ENCODE results near the gene RNASEL. TPM values are rescaled to one million over a fixed set of nuclear protein-coding genes. Genes with fewer than 3 reads are reported as not detected.

RNASEL gene
- total and polyA plus RNA-seq, 2 of the 4 experiments (the other 2 are of a cell fraction), result 2.5 to 6.5 TPM

GRCh38 chr1:182589520-182589919, 464 bp upstream of the RNASEL start:
- no peaks in the 10 kb centered on the region for H4K20me1 ChIP-seq (ENCODE audit: insufficient read depth, low read length)
- POLR2A ChIA-PET (ENCODE audit: unreplicated experiment), result no interaction called here

More at GRCh38 chr1:182589520-182589919, 464 bp upstream of the RNASEL start:
- Histone ChIP-seq H2BK20ac (ENCODE audit: low read depth, low read length) (no peak overlapping the region), H2AK9ac (replicated peaks; ENCODE audit: low read depth, low read length, poor library complexity) (no peak overlapping the region), H2BK15ac (ENCODE audit: low read depth, low read length) (no peak overlapping the region), H3K56ac (ENCODE audit: extremely low read depth, insufficient read depth, low read length) (no peak overlapping the region), H2BK5ac (ENCODE audit: low read depth, low read length, poor library complexity, severe bottlenecking) (no peak overlapping the region), H3K23ac (ENCODE audit: low read depth, low read length) (no peak overlapping the region), H3K79me1 (ENCODE audit: low read depth in 1 of 2, low read length in 2 of 2) (no peaks in the 10 kb centered on the region), H3K4me2 (ENCODE audit: low read depth, low read length) (no peak overlapping the region), H3K36me3 (ENCODE audit: control insufficient read depth, insufficient read depth, low read length) (peaks cover 1% of the 10 kb centered on the region; the same call in 1 of the 2 replicates), H3K9me1 (ENCODE audit: insufficient read depth, low read length) (no peaks in the 10 kb centered on the region), H2AK5ac (ENCODE audit: low read depth, low read length) (no peak overlapping the region), H3K9me3 (ENCODE audit: control insufficient read depth, insufficient read depth, low read length) (no peaks in the 10 kb centered on the region), H4K91ac (ENCODE audit: insufficient read depth, low read depth, low read length) (no peak overlapping the region), H2BK120ac (ENCODE audit: low read depth, low read length) (no peak overlapping the region), H3K4ac (ENCODE audit: low read depth, low read length) (no peak overlapping the region), H3K18ac (ENCODE audit: low read depth, low read length) (no peak overlapping the region), H2AFZ (replicated peaks; ENCODE audit: low read length, poor library complexity) (peak overlapping the region; percentile 95), H3K27me3 (ENCODE audit: control insufficient read depth, insufficient read depth, low read length) (peaks cover 6% of the 10 kb centered on the region; the same call in 1 of the 2 replicates), H4K5ac (ENCODE audit: low read depth, low read length) (no peak overlapping the region), H3K4me3 (ENCODE audit: insufficient read depth, low read depth, low read length) (no peak overlapping the region), H3K27ac (ENCODE audit: insufficient read depth, low read length) (no peak overlapping the region), H3K9ac (ENCODE audit: low read depth, low read length) (no peak overlapping the region), H3K14ac (replicated peaks; ENCODE audit: low read depth, low read length) (no peak overlapping the region), H4K8ac (ENCODE audit: low read depth in 2 of 2, low read length in 2 of 2) (peak overlapping the region; percentile 53 to 84; a peak in 1 of 4 replicates), H3K4me1 (ENCODE audit: control insufficient read depth, insufficient read depth, low read length) (no peaks in the 10 kb centered on the region)
- no TSS peak for BruUV-seq (replicated peaks)
- dilution Hi-C loops (cut with HindIII; ENCODE audit: low sequenced_read_pairs, unreplicated experiment), result no loop called here
- 100% methylated on average over 1 of the region's 3 CpGs; no CpG with 5 or more reads in 1 of the 2 experiments for WGBS, 2 experiments (ENCODE audit: extremely low coverage in 2 of 2, insufficient read length in 1 of 2)
- ATAC-seq (ENCODE audit: low read depth) (no peak), DNase-seq (no peak)
- in situ Hi-C loops (cut with MboI; ENCODE audit: low sequenced_read_pairs), result no loop called here
- intact Hi-C loops (cut with micrococcal nuclease), result no loop called here
- CTCF ChIA-PET, result no interaction called here
- TF ChIP-seq MXI1 (IDR thresholded peaks at IDR 0.05; ENCODE audit: borderline replicate concordance, low read depth, low read length) (no peak), CHD1 (IDR thresholded peaks at IDR 0.05; ENCODE audit: low read depth, low read length) (no peak), RFX5 (IDR thresholded peaks at IDR 0.05; ENCODE audit: low read depth, low read length) (no peak), SMC3 (IDR thresholded peaks at IDR 0.05; ENCODE audit: low read depth, low read length) (no peak), RCOR1 (IDR thresholded peaks at IDR 0.05; ENCODE audit: insufficient replicate concordance, low read length) (no peak), BHLHE40 (IDR thresholded peaks at IDR 0.05; ENCODE audit: low read depth, low read length) (no peak), MAFK (IDR thresholded peaks at IDR 0.05; ENCODE audit: low read depth, low read length) (no peak), CEBPB (IDR thresholded peaks at IDR 0.05; ENCODE audit: low read depth, low read length) (no peak), POLR2A (IDR thresholded peaks at IDR 0.05; ENCODE audit: low read depth, low read length) (no peak)
- TF ChIP-seq, protein P1, sequence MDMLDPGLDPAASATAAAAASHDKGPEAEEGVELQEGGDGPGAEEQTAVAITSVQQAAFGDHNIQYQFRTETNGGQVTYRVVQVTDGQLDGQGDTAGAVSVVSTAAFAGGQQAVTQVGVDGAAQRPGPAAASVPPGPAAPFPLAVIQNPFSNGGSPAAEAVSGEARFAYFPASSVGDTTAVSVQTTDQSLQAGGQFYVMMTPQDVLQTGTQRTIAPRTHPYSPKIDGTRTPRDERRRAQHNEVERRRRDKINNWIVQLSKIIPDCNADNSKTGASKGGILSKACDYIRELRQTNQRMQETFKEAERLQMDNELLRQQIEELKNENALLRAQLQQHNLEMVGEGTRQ (IDR thresholded peaks at IDR 0.05; ENCODE audit: low read depth, low read length), result no peak
- TF ChIP-seq, protein P2, sequence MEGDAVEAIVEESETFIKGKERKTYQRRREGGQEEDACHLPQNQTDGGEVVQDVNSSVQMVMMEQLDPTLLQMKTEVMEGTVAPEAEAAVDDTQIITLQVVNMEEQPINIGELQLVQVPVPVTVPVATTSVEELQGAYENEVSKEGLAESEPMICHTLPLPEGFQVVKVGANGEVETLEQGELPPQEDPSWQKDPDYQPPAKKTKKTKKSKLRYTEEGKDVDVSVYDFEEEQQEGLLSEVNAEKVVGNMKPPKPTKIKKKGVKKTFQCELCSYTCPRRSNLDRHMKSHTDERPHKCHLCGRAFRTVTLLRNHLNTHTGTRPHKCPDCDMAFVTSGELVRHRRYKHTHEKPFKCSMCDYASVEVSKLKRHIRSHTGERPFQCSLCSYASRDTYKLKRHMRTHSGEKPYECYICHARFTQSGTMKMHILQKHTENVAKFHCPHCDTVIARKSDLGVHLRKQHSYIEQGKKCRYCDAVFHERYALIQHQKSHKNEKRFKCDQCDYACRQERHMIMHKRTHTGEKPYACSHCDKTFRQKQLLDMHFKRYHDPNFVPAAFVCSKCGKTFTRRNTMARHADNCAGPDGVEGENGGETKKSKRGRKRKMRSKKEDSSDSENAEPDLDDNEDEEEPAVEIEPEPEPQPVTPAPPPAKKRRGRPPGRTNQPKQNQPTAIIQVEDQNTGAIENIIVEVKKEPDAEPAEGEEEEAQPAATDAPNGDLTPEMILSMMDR (conservative IDR thresholded peaks at IDR 0.05; ENCODE audit: low read depth, low read length), result no peak
